Measurements from ENCODE around the gene NOD2. TPM values are rescaled to one million over a fixed set of nuclear protein-coding genes. Genes with fewer than 3 reads are reported as not detected.
A peak's percentile ranks its signal among the peaks of the same experiment; 100 is the strongest.

The NOD2 gene
- total and polyA plus RNA-seq, 2 donors (not counting 1 experiment from before 2014, with no cell fraction given): 0.50 TPM; not detected in 1

DNA sequence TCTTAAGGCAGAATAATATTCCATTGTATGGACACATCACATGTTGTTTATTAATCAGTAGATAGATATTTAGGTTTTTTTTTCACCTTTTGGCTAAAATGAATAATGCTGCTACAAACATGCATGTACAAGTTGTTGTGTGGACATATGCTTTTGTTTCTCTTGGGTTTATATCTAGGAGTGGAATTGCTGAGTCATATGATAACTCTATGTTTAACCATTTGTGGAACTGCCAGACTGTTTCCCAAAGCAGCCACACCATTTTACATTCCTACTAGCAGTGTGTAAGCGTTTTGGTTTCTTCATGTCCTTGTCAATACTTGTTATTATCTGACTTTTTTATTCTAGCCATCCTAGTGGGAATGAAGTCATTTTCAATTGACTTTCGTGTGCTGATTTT, 69.8 kb downstream of the NOD2 start:
- no peaks in the 10 kb centered on the region for H3K4me1 ChIP-seq (ENCODE audit: control insufficient read depth, extremely low read depth, insufficient read depth, low read length)
- no peaks in the 10 kb centered on the region for H3K79me2 ChIP-seq (ENCODE audit: control insufficient read depth, insufficient read depth, low read length)
- H3K4me3 ChIP-seq (replicated peaks in 1 of 4; ENCODE audit: control extremely low read depth in 1 of 4, insufficient read depth in 1 of 4, low read depth in 3 of 4, low read length in 4 of 4): no peak overlapping the region
- H3K27me3 ChIP-seq (ENCODE audit: control insufficient read depth, insufficient read depth, low read length): no peaks in the 10 kb centered on the region
- H3K27ac ChIP-seq (ENCODE audit: insufficient read depth, low read length): no peak overlapping the region
- H3K36me3 ChIP-seq (ENCODE audit: control insufficient read depth, insufficient read depth, low read length): peaks cover 2% of the 10 kb centered on the region
- no peak overlapping the region for H2AFZ ChIP-seq (ENCODE audit: low read length)
- no peaks in the 10 kb centered on the region for H4K20me1 ChIP-seq (ENCODE audit: control insufficient read depth, extremely low read depth, insufficient read depth, low read length)
- H3K4me2 ChIP-seq (ENCODE audit: extremely low read depth, insufficient read depth, low read length): no peak overlapping the region
- H3K9ac ChIP-seq (ENCODE audit: insufficient read depth, low read length): no peak overlapping the region
- peak in 1 of 2 donors; percentile 50 for DNase-seq (ENCODE audit: low read depth in 2 of 2)
- H3K9me3 ChIP-seq (ENCODE audit: control insufficient read depth, insufficient read depth, low read depth, low read length): no peaks in the 10 kb centered on the region
- TF ChIP-seq CTCF (conservative IDR thresholded peaks at IDR 0.05 in 1 of 2, IDR thresholded peaks at IDR 0.05 in 1 of 2; ENCODE audit: low read depth in 1 of 2, low read length in 2 of 2) (no peak), EZH2 (IDR thresholded peaks at IDR 0.05; ENCODE audit: low read length, missing control alignments) (no peak)

- TF ChIP-seq EZH2 (IDR thresholded peaks at IDR 0.05; ENCODE audit: low read length, missing control alignments) (no peak), CTCF (conservative IDR thresholded peaks at IDR 0.05 in 1 of 2, IDR thresholded peaks at IDR 0.05 in 1 of 2; ENCODE audit: low read depth in 1 of 2, low read length in 2 of 2) (no peak)
- H4K20me1 ChIP-seq (ENCODE audit: control insufficient read depth, extremely low read depth, insufficient read depth, low read length): no peaks in the 10 kb centered on the region
- H3K4me2 ChIP-seq (ENCODE audit: extremely low read depth, insufficient read depth, low read length): no peak overlapping the region
- H3K4me1 ChIP-seq (ENCODE audit: control insufficient read depth, extremely low read depth, insufficient read depth, low read length): no peaks in the 10 kb centered on the region
- no peak for DNase-seq (ENCODE audit: low read depth in 2 of 2)
- H3K9me3 ChIP-seq (ENCODE audit: control insufficient read depth, insufficient read depth, low read depth, low read length): no peaks in the 10 kb centered on the region
- H2AFZ ChIP-seq (ENCODE audit: low read length): no peak overlapping the region
- H3K79me2 ChIP-seq (ENCODE audit: control insufficient read depth, insufficient read depth, low read length): peaks cover 2% of the 10 kb centered on the region
- peaks cover 2% of the 10 kb centered on the region for H3K36me3 ChIP-seq (ENCODE audit: control insufficient read depth, insufficient read depth, low read length)
- no peak overlapping the region for H3K27ac ChIP-seq (ENCODE audit: insufficient read depth, low read length)
- H3K27me3 ChIP-seq (ENCODE audit: control insufficient read depth, insufficient read depth, low read length): no peaks in the 10 kb centered on the region
- no peak overlapping the region for H3K4me3 ChIP-seq (replicated peaks in 1 of 4; ENCODE audit: control extremely low read depth in 1 of 4, insufficient read depth in 1 of 4, low read depth in 3 of 4, low read length in 4 of 4)
- H3K9ac ChIP-seq (ENCODE audit: insufficient read depth, low read length): no peak overlapping the region
Observed at GRCh38 chr16:50765260-50765659, 71.9 kb downstream of the NOD2 start.

GRCh38 chr16:50765861-50766260, 72.5 kb downstream of the NOD2 start:
- no peaks in the 10 kb centered on the region for H3K27me3 ChIP-seq (ENCODE audit: control insufficient read depth, insufficient read depth, low read length)
- no peaks in the 10 kb centered on the region for H3K9me3 ChIP-seq (ENCODE audit: control insufficient read depth, insufficient read depth, low read depth, low read length)
- H3K4me2 ChIP-seq (ENCODE audit: extremely low read depth, insufficient read depth, low read length): no peak overlapping the region
- H3K4me3 ChIP-seq (replicated peaks in 1 of 4; ENCODE audit: control extremely low read depth in 1 of 4, insufficient read depth in 1 of 4, low read depth in 3 of 4, low read length in 4 of 4): no peak overlapping the region
- H3K79me2 ChIP-seq (ENCODE audit: control insufficient read depth, insufficient read depth, low read length): peaks cover 2% of the 10 kb centered on the region
- H4K20me1 ChIP-seq (ENCODE audit: control insufficient read depth, extremely low read depth, insufficient read depth, low read length): no peaks in the 10 kb centered on the region
- no peak overlapping the region for H3K9ac ChIP-seq (ENCODE audit: insufficient read depth, low read length)
- TF ChIP-seq EZH2 (IDR thresholded peaks at IDR 0.05; ENCODE audit: low read length, missing control alignments) (no peak), CTCF (conservative IDR thresholded peaks at IDR 0.05 in 1 of 2, IDR thresholded peaks at IDR 0.05 in 1 of 2; ENCODE audit: low read depth in 1 of 2, low read length in 2 of 2) (no peak)
- DNase-seq (ENCODE audit: low read depth in 2 of 2): no peak
- H2AFZ ChIP-seq (ENCODE audit: low read length): no peak overlapping the region
- H3K36me3 ChIP-seq (ENCODE audit: control insufficient read depth, insufficient read depth, low read length): peaks cover 2% of the 10 kb centered on the region
- no peaks in the 10 kb centered on the region for H3K4me1 ChIP-seq (ENCODE audit: control insufficient read depth, extremely low read depth, insufficient read depth, low read length)
- no peak overlapping the region for H3K27ac ChIP-seq (ENCODE audit: insufficient read depth, low read length)
